HepG2 (cell line): ENCODE measurements around the gene TAS1R1. TPM values are rescaled to one million over a fixed set of nuclear protein-coding genes. Genes with fewer than 3 reads are reported as not detected.
A peak's percentile ranks its signal among the peaks of the same experiment; 100 is the strongest.

ENCODE experiments used
- ARID4A ChIP-seq: sonication (generic); formaldehyde crosslinking; IDR thresholded peaks from 2 replicates; pipeline ENCODE4 v1.5.0; 2020; ENCODE audit warnings: mild to moderate bottlenecking, missing genetic modification reagents, borderline replicate concordance
- GLI4 ChIP-seq: sonication (generic); formaldehyde crosslinking; IDR thresholded peaks from 2 replicates; pipeline ENCODE4 v1.5.1; 2020; ENCODE audit warnings: missing genetic modification reagents, mild to moderate bottlenecking, moderate library complexity, borderline replicate concordance
- HDAC1 ChIP-seq: sonication (generic); formaldehyde crosslinking; IDR thresholded peaks from 2 replicates; pipeline ENCODE4 v1.5.1; 2020; ENCODE audit warnings: mild to moderate bottlenecking, missing genetic modification reagents
- ISL2 ChIP-seq: sonication (generic); formaldehyde crosslinking; IDR thresholded peaks from 2 replicates; pipeline ENCODE4 v1.5.0; 2020; ENCODE audit warnings: missing genetic modification reagents
- POGK ChIP-seq: sonication (generic); formaldehyde crosslinking; conservative IDR thresholded peaks from 2 replicates; pipeline ENCODE4 v1.8.0; 2022; ENCODE audit warnings: mild to moderate bottlenecking, moderate library complexity, missing genetic modification reagents
- SATB2 ChIP-seq: sonication (generic); formaldehyde crosslinking; IDR thresholded peaks from 2 replicates; pipeline ENCODE4 v1.5.0; 2020; ENCODE audit warnings: missing genetic modification reagents
- TGIF2 ChIP-seq: IDR thresholded peaks from 2 replicates; pipeline ENCODE4 v1.6.1; 2016; ENCODE audit warnings: control low read depth, missing compliant biosample characterization
- ZNF367 ChIP-seq: sonication (generic); formaldehyde crosslinking; IDR thresholded peaks from 2 replicates; pipeline ENCODE4 v1.4.0; 2020; ENCODE audit warnings: missing genetic modification reagents, borderline replicate concordance
- ZNF616 ChIP-seq: sonication (generic); formaldehyde crosslinking; IDR thresholded peaks from 2 replicates; pipeline ENCODE4 v1.5.0; 2020; ENCODE audit warnings: low read depth, mild to moderate bottlenecking, missing genetic modification reagents
- polyA plus RNA-seq, 8 experiments: library from polyadenylated mRNA; depleted of rRNA in 3 of 8; stranded (reverse) in 7 of 8; unstranded in 1 of 8; fragments of >200 nt; fragmentation: Illumina TruSeq in 4 of 8; extraction: Trizol in 4 of 8; gene quantifications; 2 replicates each; pipeline versions ENCODE4 v1.2.1 to v1.2.3, GENCODE V29; 2011 to 2016; ENCODE audit warnings: low read depth in 4 of 8, missing spikeins in 1 of 8, mixed read lengths in 1 of 8; ENCODE audit not compliant: insufficient read depth in 1 of 8
- total RNA-seq, 5 experiments: library from RNA; depleted of rRNA; stranded (reverse); fragments of >200 nt; fragmentation: Illumina TruSeq; extraction: Trizol; gene quantifications; 2 replicates each; pipeline ENCODE4 v1.2.3, GENCODE V29; 2016; ENCODE audit warnings: low read depth in 1 of 5
- TF ChIP-seq, protein P1 (sequence below), 2 experiments: sonication (generic) in 1 of 2; formaldehyde crosslinking in 1 of 2; IDR thresholded peaks; 2 replicates each; pipeline versions ENCODE4 v1.6.1 to v1.9.0; 2014 to 2022; ENCODE audit warnings: antibody characterized with exemption in 1 of 2, borderline replicate concordance in 1 of 2, inconsistent platforms in 1 of 2, low read depth in 1 of 2, missing genetic modification reagents in 1 of 2
- TF ChIP-seq, protein P2 (sequence below): sonication (generic); formaldehyde crosslinking; IDR thresholded peaks from 2 replicates; pipeline ENCODE4 v1.5.0; 2020; ENCODE audit warnings: mild to moderate bottlenecking, low read depth, missing genetic modification reagents, borderline replicate concordance
- TF ChIP-seq, protein P3 (sequence below): sonication (generic); formaldehyde crosslinking; conservative IDR thresholded peaks from 2 replicates; pipeline ENCODE4 v1.4.0; 2020; ENCODE audit warnings: missing genetic modification reagents

Gene TAS1R1
- total and polyA plus RNA-seq, 2 of the 13 experiments (the other 11 are each of a cell fraction or from before 2014, with no cell fraction given): 1.4 to 1.6 TPM

DNA sequence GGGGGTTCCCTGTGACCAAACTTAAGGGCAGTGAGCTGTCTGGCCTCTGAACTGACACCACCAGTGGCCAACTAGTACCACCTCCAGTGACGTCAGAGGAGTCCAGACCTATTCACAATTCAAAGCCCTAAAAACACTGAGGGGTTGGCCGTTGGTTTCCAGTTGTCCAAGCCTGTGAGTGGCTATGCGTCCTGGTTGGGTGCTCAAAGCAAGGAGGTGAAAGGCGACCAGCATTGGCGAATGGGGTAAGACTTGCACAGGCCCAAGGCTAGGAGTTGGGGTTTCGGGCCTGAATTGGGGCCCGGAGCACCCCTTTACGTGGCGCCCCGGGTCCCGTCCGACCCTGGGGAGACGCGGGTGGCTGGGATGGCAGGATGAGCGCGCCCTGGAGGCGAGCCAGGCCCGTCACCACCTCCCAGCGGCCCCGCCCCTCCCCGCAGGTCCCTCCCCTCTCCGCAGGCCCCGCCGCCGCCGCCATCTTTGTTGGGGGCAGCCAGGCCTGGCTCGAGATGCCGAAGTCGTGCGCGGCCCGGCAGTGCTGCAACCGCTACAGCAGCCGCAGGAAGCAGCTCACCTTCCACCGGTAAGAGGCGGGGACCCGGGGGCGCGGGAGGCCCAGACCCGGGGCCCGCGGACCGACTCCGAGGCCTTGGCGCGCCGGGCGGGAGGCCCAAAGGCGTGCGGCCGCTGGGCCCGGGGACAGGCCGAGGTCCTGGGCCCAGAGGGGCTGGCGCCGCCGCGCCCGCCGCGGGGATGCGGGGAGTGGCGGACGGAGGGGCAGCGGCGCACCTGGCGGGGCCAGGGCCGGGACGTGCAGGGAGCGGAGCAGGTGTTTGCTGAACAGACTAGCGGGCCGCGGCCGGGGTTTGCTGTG, 69.8 kb downstream of the TAS1R1 start, which contains the start of gene THAP3 (continued):
- TF ChIP-seq ARID4A (CRISPR knock-in tag) (peak; percentile 60; the same call in 1 of the 2 replicates), ZNF616 (CRISPR knock-in tag) (peak; percentile 62), TGIF2 (no peak), HDAC1 (peak; percentile 77; the same call in 1 of the 2 replicates), SATB2 (CRISPR knock-in tag) (no peak), POGK (CRISPR knock-in tag) (peak; percentile 44; the same call in 1 of the 2 replicates), ZNF367 (CRISPR knock-in tag) (peak; percentile 24; the same call in 1 of the 2 replicates), ISL2 (CRISPR knock-in tag) (peak; percentile 46; the same call in 1 of the 2 replicates), GLI4 (CRISPR knock-in tag) (no peak)
- TF ChIP-seq, protein P1, sequence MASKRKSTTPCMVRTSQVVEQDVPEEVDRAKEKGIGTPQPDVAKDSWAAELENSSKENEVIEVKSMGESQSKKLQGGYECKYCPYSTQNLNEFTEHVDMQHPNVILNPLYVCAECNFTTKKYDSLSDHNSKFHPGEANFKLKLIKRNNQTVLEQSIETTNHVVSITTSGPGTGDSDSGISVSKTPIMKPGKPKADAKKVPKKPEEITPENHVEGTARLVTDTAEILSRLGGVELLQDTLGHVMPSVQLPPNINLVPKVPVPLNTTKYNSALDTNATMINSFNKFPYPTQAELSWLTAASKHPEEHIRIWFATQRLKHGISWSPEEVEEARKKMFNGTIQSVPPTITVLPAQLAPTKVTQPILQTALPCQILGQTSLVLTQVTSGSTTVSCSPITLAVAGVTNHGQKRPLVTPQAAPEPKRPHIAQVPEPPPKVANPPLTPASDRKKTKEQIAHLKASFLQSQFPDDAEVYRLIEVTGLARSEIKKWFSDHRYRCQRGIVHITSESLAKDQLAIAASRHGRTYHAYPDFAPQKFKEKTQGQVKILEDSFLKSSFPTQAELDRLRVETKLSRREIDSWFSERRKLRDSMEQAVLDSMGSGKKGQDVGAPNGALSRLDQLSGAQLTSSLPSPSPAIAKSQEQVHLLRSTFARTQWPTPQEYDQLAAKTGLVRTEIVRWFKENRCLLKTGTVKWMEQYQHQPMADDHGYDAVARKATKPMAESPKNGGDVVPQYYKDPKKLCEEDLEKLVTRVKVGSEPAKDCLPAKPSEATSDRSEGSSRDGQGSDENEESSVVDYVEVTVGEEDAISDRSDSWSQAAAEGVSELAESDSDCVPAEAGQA (IDR thresholded peaks at IDR 0.05; ENCODE audit: low read depth): peak; percentile 64; the same call in 1 of the 2 replicates
- TF ChIP-seq, protein P1 (CRISPR knock-in tag; IDR thresholded peaks at IDR 0.05; ENCODE audit: borderline replicate concordance): no peak
- TF ChIP-seq, protein P2, sequence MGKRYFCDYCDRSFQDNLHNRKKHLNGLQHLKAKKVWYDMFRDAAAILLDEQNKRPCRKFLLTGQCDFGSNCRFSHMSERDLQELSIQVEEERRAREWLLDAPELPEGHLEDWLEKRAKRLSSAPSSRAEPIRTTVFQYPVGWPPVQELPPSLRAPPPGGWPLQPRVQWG (CRISPR knock-in tag): no peak
- TF ChIP-seq, protein P3, sequence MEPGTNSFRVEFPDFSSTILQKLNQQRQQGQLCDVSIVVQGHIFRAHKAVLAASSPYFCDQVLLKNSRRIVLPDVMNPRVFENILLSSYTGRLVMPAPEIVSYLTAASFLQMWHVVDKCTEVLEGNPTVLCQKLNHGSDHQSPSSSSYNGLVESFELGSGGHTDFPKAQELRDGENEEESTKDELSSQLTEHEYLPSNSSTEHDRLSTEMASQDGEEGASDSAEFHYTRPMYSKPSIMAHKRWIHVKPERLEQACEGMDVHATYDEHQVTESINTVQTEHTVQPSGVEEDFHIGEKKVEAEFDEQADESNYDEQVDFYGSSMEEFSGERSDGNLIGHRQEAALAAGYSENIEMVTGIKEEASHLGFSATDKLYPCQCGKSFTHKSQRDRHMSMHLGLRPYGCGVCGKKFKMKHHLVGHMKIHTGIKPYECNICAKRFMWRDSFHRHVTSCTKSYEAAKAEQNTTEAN (CRISPR knock-in tag): peak; percentile 56; the same call in 1 of the 2 replicates
